ENCODE results near the gene CKS1B.

The CKS1B gene

GRCh38 chr1:155015527-155016230, 41.2 kb downstream of the CKS1B start:
- no peak for DNase-seq (ENCODE audit: low read depth)
- Histone ChIP-seq H3K27me3 (replicated peaks; ENCODE audit: control insufficient read depth, insufficient read depth, low read length) (no peaks in the 10 kb centered on the region), H3K4me3 (ENCODE audit: low read length) (no peak overlapping the region), H3K9ac (ENCODE audit: low read length) (no peak overlapping the region), H3K4me1 (ENCODE audit: control insufficient read depth, insufficient read depth, low read length) (peaks cover 45% of the 10 kb centered on the region), H3K36me3 (ENCODE audit: control insufficient read depth, insufficient read depth, low read length, severe bottlenecking) (peaks cover 33% of the 10 kb centered on the region), H3K9me3 (ENCODE audit: control insufficient read depth, low read length) (no peaks in the 10 kb centered on the region)

GRCh38 chr1:155016231-155016831, 41.9 kb downstream of the CKS1B start:
- peak overlapping the region; percentile 84 for H3K9ac ChIP-seq (ENCODE audit: low read length)
- no peak overlapping the region for H3K4me3 ChIP-seq (ENCODE audit: low read length)
- H3K4me1 ChIP-seq (ENCODE audit: control insufficient read depth, insufficient read depth, low read length): peaks cover 45% of the 10 kb centered on the region
- peaks cover 29% of the 10 kb centered on the region for H3K36me3 ChIP-seq (ENCODE audit: control insufficient read depth, insufficient read depth, low read length, severe bottlenecking)
- no peak for DNase-seq (ENCODE audit: low read depth)
- H3K27me3 ChIP-seq (replicated peaks; ENCODE audit: control insufficient read depth, insufficient read depth, low read length): no peaks in the 10 kb centered on the region
- H3K9me3 ChIP-seq (ENCODE audit: control insufficient read depth, low read length): no peaks in the 10 kb centered on the region

DNA sequence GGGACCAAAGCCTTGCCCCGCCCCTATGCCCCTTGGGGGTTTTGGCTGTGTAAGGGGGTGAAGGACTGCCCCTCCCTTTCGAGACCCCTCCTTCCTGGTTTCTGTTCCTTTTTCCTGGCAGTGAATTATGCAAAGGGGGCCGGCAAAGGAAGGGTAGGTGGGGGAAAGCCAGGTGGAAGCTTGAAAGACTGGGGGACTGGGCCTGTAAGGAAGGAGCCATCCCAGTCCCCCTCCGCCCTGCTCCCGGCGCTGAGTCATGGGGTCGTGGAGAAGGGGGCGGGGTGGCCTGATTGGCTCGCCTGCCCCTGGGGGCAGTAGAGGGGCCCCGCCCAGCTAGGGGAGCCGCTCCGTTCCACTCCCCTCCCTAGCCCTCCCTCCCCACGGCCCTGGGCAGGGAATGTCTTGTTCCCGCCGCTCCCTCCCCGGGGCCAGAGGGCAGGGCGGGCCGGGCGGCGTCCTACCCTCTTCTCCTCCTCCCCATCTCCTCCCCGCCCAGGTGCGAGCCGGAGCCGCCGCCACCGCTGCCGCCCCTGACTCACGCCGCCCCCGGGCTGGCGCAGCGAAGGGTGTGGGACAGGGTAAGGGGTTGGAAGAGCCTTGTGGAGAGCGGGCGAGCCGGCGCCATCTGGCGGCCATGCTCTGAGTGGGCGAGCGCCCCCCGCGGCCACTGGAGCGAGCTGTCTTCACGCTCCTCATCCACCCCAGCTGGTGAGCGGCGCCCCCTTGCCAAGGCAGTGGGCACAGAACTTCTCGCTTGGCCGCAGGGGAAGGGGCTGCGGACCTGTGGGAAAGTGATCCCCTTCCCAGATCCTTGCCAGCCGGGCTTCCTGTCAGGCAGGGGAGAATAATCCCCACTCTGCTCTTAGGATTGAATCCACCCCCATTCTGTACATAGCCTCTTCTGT, 42.8 kb downstream of the CKS1B start:
- H3K9ac ChIP-seq (ENCODE audit: low read length): peak overlapping the region; percentile 84
- peak overlapping the region; percentile 69 for H3K4me3 ChIP-seq (ENCODE audit: low read length)
- H3K36me3 ChIP-seq (ENCODE audit: control insufficient read depth, insufficient read depth, low read length, severe bottlenecking): peaks cover 29% of the 10 kb centered on the region
- DNase-seq (ENCODE audit: low read depth): peak; percentile 97
- H3K9me3 ChIP-seq (ENCODE audit: control insufficient read depth, low read length): no peaks in the 10 kb centered on the region
- no peaks in the 10 kb centered on the region for H3K27me3 ChIP-seq (replicated peaks; ENCODE audit: control insufficient read depth, insufficient read depth, low read length)
- peaks cover 40% of the 10 kb centered on the region for H3K4me1 ChIP-seq (ENCODE audit: control insufficient read depth, insufficient read depth, low read length)

GRCh38 chr1:155017946-155018316, 43.5 kb downstream of the CKS1B start:
- Histone ChIP-seq H3K36me3 (ENCODE audit: control insufficient read depth, insufficient read depth, low read length, severe bottlenecking) (peaks cover 29% of the 10 kb centered on the region), H3K4me1 (ENCODE audit: control insufficient read depth, insufficient read depth, low read length) (peaks cover 34% of the 10 kb centered on the region), H3K27me3 (replicated peaks; ENCODE audit: control insufficient read depth, insufficient read depth, low read length) (no peaks in the 10 kb centered on the region), H3K9ac (ENCODE audit: low read length) (peak overlapping the region; percentile 84), H3K4me3 (ENCODE audit: low read length) (peak overlapping the region; percentile 69), H3K9me3 (ENCODE audit: control insufficient read depth, low read length) (no peaks in the 10 kb centered on the region)
- DNase-seq (ENCODE audit: low read depth): no peak

DNA sequence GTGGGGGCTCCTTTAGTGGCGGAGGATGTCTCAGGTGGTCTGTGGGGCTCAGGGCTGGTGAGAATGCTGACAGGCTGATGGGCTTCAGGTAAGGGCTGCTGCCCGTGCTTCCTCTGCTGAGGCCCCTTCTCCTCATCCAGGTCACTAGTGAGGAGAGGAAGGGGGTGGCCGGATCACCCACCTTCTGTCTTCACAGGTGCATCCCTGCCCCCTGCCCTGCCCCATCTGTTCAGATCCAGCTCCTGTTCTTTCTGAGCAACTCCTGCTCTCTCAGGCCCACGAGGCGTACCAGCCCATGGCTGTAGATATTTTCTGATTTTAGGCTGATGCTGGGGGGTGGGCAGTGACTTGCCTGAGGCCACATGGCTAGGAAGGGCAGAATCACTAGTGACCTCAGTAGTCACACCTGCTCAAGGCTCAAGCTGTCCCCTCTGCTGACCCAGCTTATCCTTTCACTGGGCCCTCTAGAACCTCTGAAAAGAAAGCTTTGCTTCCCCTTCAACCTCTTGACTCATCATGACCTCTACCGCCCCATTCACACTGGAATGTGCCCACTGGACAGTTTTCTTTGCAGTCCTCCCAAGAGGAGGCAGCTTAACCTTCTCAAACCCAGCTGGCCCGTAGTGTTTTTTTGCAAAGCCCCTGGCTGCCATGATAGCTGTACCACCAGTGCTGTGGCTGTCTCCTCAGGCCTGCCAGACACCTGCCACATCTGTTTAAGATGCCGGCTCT, 44.3 kb downstream of the CKS1B start:
- H3K4me1 ChIP-seq (ENCODE audit: control insufficient read depth, insufficient read depth, low read length): peaks cover 29% of the 10 kb centered on the region
- H3K27me3 ChIP-seq (replicated peaks; ENCODE audit: control insufficient read depth, insufficient read depth, low read length): no peaks in the 10 kb centered on the region
- no peak overlapping the region for H3K9ac ChIP-seq (ENCODE audit: low read length)
- peaks cover 28% of the 10 kb centered on the region for H3K36me3 ChIP-seq (ENCODE audit: control insufficient read depth, insufficient read depth, low read length, severe bottlenecking)
- no peak for DNase-seq (ENCODE audit: low read depth)
- H3K4me3 ChIP-seq (ENCODE audit: low read length): no peak overlapping the region
- no peaks in the 10 kb centered on the region for H3K9me3 ChIP-seq (ENCODE audit: control insufficient read depth, low read length)

DNA sequence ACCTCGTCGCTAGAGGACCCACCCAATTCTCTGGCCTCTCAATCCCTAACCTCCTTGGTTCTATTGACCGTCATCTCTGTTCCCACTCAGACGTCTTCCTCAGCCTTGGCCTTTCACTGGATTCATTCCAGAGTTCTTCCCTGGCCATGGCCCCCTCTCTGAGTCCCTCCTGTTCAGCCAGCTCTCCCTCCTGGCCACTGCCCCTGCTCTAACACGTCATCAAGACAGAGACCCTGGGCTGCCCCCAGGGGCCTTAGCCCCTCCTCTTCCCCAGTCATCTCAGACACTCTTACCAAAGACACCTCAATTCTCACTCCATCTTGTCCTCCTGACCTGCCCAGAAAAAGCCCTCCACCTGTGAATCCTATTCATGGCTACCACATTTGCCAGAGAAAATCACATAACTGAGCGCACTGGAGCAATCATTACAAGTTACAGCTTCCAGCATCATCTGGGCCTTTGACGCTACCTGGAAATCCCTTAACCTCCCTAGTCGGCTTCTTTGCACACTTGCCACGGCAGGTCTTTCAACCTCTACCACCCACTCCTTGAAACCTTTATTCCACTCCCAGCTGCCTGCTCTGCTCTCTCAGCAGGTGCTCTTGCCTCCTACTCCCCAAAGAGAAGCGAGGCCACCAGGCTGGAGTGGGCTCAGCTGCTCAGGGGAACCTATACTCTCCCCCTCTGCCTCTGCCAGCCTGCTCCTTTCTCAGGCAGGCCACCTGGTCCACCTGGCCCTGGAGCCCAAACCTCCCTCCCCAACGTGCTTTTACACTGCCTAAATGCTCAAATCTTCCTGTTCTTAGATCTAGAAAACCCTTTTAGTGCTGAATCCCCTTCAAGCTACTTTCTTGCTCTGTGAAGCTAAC, 45.1 kb downstream of the CKS1B start:
- Histone ChIP-seq H3K27me3 (replicated peaks; ENCODE audit: control insufficient read depth, insufficient read depth, low read length) (no peaks in the 10 kb centered on the region), H3K9ac (ENCODE audit: low read length) (no peak overlapping the region), H3K4me3 (ENCODE audit: low read length) (no peak overlapping the region), H3K4me1 (ENCODE audit: control insufficient read depth, insufficient read depth, low read length) (peaks cover 29% of the 10 kb centered on the region), H3K9me3 (ENCODE audit: control insufficient read depth, low read length) (no peaks in the 10 kb centered on the region), H3K36me3 (ENCODE audit: control insufficient read depth, insufficient read depth, low read length, severe bottlenecking) (peaks cover 20% of the 10 kb centered on the region)
- no peak for DNase-seq (ENCODE audit: low read depth)

DNA sequence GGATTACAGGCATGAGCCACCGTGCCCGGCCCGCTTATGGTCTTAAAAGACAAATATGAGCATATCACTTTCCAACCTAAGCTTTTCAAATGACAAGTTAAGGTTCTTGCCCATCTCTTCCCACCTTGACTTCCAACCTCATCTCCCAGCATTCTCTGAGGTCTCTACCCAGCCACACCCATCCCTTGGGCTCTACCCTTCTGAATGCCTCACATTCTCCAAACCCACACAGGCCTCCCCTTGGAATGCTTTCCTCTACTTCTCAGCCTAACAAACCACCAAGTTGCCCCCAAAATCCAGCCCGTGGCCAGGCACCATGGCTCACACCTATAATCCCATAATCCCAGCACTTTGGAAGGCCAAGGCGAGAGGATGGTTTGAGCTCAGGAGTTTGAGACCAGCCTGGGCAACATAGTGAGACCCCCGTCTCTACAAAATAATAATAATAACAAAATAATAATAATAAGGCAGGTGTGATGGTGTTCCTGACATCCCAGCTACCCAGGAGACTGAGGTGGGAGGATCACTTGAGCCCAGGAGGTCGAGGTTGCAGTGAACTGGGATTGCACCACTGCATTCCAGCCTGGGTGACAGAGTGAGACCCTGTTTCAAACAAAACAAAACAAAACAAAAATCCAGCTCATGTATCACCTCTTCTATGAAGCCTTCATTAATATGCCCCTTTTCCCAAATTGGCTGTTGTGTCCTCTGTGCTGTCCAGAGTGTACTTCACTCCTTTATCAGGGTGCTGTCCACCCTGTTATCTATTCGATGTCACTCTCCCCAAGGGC, 47.9 kb downstream of the CKS1B start:
- no peak for DNase-seq (ENCODE audit: low read depth)
- Histone ChIP-seq H3K27me3 (replicated peaks; ENCODE audit: control insufficient read depth, insufficient read depth, low read length) (no peaks in the 10 kb centered on the region), H3K9me3 (ENCODE audit: control insufficient read depth, low read length) (no peaks in the 10 kb centered on the region), H3K4me1 (ENCODE audit: control insufficient read depth, insufficient read depth, low read length) (peaks cover 23% of the 10 kb centered on the region), H3K9ac (ENCODE audit: low read length) (no peak overlapping the region), H3K36me3 (ENCODE audit: control insufficient read depth, insufficient read depth, low read length, severe bottlenecking) (no peaks in the 10 kb centered on the region), H3K4me3 (ENCODE audit: low read length) (no peak overlapping the region)

- Histone ChIP-seq H3K4me3 (ENCODE audit: low read length) (no peak overlapping the region), H3K36me3 (ENCODE audit: control insufficient read depth, insufficient read depth, low read length, severe bottlenecking) (no peaks in the 10 kb centered on the region), H3K9me3 (ENCODE audit: control insufficient read depth, low read length) (no peaks in the 10 kb centered on the region), H3K4me1 (ENCODE audit: control insufficient read depth, insufficient read depth, low read length) (peaks cover 19% of the 10 kb centered on the region), H3K27me3 (replicated peaks; ENCODE audit: control insufficient read depth, insufficient read depth, low read length) (no peaks in the 10 kb centered on the region), H3K9ac (ENCODE audit: low read length) (no peak overlapping the region)
- no peak for DNase-seq (ENCODE audit: low read depth)
Measured at GRCh38 chr1:155022927-155023236, 48.4 kb downstream of the CKS1B start.

DNA sequence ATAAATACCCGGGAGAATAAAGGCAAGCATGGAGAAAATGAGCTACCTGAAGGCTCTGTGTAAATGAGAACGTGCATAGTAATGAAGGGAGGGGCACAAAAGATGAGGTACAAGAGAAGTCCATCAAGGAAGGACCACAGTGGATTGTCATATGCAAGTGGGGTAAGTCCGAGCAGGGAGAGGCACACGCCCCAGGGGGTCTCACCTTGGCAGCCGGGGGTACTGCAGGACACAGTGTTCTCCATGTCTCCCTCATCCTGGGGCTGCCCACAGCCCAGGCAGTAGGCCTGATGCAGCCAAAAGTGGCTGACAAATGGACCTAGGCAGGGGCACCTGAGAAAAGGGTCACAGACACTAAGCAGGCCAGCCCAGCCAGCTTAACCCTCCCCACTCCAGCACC, 49.1 kb downstream of the CKS1B start:
- H3K36me3 ChIP-seq (ENCODE audit: control insufficient read depth, insufficient read depth, low read length, severe bottlenecking): no peaks in the 10 kb centered on the region
- H3K9ac ChIP-seq (ENCODE audit: low read length): no peak overlapping the region
- no peak overlapping the region for H3K4me3 ChIP-seq (ENCODE audit: low read length)
- no peak for DNase-seq (ENCODE audit: low read depth)
- H3K9me3 ChIP-seq (ENCODE audit: control insufficient read depth, low read length): no peaks in the 10 kb centered on the region
- H3K27me3 ChIP-seq (replicated peaks; ENCODE audit: control insufficient read depth, insufficient read depth, low read length): no peaks in the 10 kb centered on the region
- peaks cover 13% of the 10 kb centered on the region for H3K4me1 ChIP-seq (ENCODE audit: control insufficient read depth, insufficient read depth, low read length)

DNA sequence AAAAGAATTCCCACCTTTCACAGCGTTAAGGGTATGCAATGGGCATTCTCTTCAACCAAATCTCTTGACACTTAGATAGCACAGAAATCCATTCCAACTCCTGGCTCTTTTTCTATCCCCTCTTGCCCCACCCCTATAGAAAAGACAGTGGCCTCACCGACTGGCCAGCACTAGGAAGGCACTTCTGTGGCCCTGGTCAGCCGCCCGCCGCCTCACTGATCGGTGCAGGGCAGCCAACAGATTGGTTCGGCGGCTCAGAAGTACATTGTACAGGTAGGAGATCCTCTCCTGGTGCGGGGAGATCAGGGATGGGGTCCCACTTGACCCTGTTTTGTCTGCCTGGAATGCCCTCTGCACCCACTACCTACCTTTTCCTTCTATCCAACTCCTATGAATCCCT, 49.8 kb downstream of the CKS1B start:
- Histone ChIP-seq H3K9ac (ENCODE audit: low read length) (no peak overlapping the region), H3K9me3 (ENCODE audit: control insufficient read depth, low read length) (no peaks in the 10 kb centered on the region), H3K4me1 (ENCODE audit: control insufficient read depth, insufficient read depth, low read length) (peaks cover 6% of the 10 kb centered on the region), H3K36me3 (ENCODE audit: control insufficient read depth, insufficient read depth, low read length, severe bottlenecking) (no peaks in the 10 kb centered on the region), H3K27me3 (replicated peaks; ENCODE audit: control insufficient read depth, insufficient read depth, low read length) (no peaks in the 10 kb centered on the region), H3K4me3 (ENCODE audit: low read length) (no peak overlapping the region)
- DNase-seq (ENCODE audit: low read depth): no peak
